Sigmoid colon (tissue), 7 donors: ENCODE results near the gene TTC21B. TPM values are rescaled to one million over a fixed set of nuclear protein-coding genes. Genes with fewer than 3 reads are reported as not detected.

Source experiments
- DNase-seq: peaks from one replicate; pipeline ENCODE4 v3.0.0-alpha.2; 2019
- H3K27ac ChIP-seq, 4 donors: fragments of 200-600 bp; sonication (generic); one replicate each; pipeline ENCODE4 v1.5.1; 2016 to 2019; ENCODE audit warnings: mild to moderate bottlenecking in 1 of 4
- H3K27me3 ChIP-seq, 3 donors: fragments of 200-600 bp; sonication (generic); one replicate each; pipeline ENCODE4 v1.5.1; 2019; ENCODE audit warnings: mild to moderate bottlenecking in 1 of 3
- H3K36me3 ChIP-seq, 4 donors: fragments of 200-600 bp; sonication (generic); one replicate each; pipeline ENCODE4 v1.5.1; 2016 to 2019
- H3K4me1 ChIP-seq, 4 donors: fragments of 200-600 bp; sonication (generic); one replicate each; pipeline ENCODE4 v1.5.1; 2017 to 2019
- H3K4me3 ChIP-seq, 4 donors: fragments of 200-600 bp; sonication (generic); one replicate each; pipeline ENCODE4 v1.5.1; 2017 to 2019; ENCODE audit warnings: mild to moderate bottlenecking in 2 of 4, moderate library complexity in 1 of 4
- H3K9me3 ChIP-seq, 4 donors: fragments of 200-600 bp in 3 of 4; sonication (generic) in 3 of 4; one replicate each; pipeline versions ENCODE4 v1.5.1 to v1.6.1; 2013 to 2019
- EP300 ChIP-seq, 4 donors: sonication (generic); formaldehyde crosslinking; IDR thresholded peaks; one replicate each; pipeline ENCODE4 v1.6.1; 2017; ENCODE audit warnings: antibody characterized with exemption in 4 of 4
- POLR2A ChIP-seq, 2 donors: fragments of 450-650 bp; IDR thresholded peaks; one replicate each; pipeline ENCODE4 v1.6.1; 2016; ENCODE audit warnings: antibody characterized with exemption in 2 of 2, mild to moderate bottlenecking in 2 of 2, moderate library complexity in 2 of 2
- POLR2AphosphoS5 ChIP-seq, 4 donors: sonication (generic); formaldehyde crosslinking; IDR thresholded peaks; one replicate each; pipeline ENCODE4 v1.6.1; 2017; ENCODE audit warnings: antibody characterized with exemption in 4 of 4
- WGBS, 2 donors: extraction: QIAGEN DNeasy Blood & Tissue Kit; methylation state at CpG; one replicate each; pipeline ENCODE4 v1.1.7; 2013; 5-methylcytosine and 5-hydroxymethylcytosine counted together
- intact Hi-C: fragments of 100-400 bp; cut with DNase I; formaldehyde crosslinking; loops from one replicate; pipeline ENCODE4 v1.15.1; 2023
- polyA plus RNA-seq, 3 donors: library from polyadenylated mRNA; stranded (reverse); fragments of 200-250 nt; gene quantifications; one replicate each; pipeline ENCODE4 v1.2.3, GENCODE V29; 2013
- total RNA-seq, 4 donors: library from RNA; depleted of rRNA; stranded (reverse); fragments of >200 nt; gene quantifications; one replicate each; pipeline ENCODE4 v1.1.0, GENCODE V29; 2016
- TF ChIP-seq, protein P1 (sequence below), 4 experiments: fragments of 450-650 bp in 3 of 4; fragments of 200-600 bp in 1 of 4; IDR thresholded peaks; one replicate each; pipeline ENCODE4 v1.5.1; 2016 to 2019; ENCODE audit warnings: antibody characterized with exemption in 4 of 4, mild to moderate bottlenecking in 3 of 4, moderate library complexity in 2 of 4
- donor health status: healthy with polysubstance abuse.
- donor health status: Bipolar disorder and iron deficiency.
- donor health status: healthy.

TTC21B gene
- total and polyA plus RNA-seq, 7 donors: 2.4 to 33.5 (median 15.6) TPM

- no peak for DNase-seq
- TF ChIP-seq POLR2A (IDR thresholded peaks at IDR 0.05): no peak
- TF ChIP-seq, protein P1, sequence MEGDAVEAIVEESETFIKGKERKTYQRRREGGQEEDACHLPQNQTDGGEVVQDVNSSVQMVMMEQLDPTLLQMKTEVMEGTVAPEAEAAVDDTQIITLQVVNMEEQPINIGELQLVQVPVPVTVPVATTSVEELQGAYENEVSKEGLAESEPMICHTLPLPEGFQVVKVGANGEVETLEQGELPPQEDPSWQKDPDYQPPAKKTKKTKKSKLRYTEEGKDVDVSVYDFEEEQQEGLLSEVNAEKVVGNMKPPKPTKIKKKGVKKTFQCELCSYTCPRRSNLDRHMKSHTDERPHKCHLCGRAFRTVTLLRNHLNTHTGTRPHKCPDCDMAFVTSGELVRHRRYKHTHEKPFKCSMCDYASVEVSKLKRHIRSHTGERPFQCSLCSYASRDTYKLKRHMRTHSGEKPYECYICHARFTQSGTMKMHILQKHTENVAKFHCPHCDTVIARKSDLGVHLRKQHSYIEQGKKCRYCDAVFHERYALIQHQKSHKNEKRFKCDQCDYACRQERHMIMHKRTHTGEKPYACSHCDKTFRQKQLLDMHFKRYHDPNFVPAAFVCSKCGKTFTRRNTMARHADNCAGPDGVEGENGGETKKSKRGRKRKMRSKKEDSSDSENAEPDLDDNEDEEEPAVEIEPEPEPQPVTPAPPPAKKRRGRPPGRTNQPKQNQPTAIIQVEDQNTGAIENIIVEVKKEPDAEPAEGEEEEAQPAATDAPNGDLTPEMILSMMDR (IDR thresholded peaks at IDR 0.05): no peak
- no peak for TF ChIP-seq POLR2AphosphoS5 (IDR thresholded peaks at IDR 0.05)
- no peak for TF ChIP-seq EP300 (IDR thresholded peaks at IDR 0.05)
- H3K27ac ChIP-seq: no peak overlapping the region
- WGBS, 2 donors: 74 to 85% methylated on average over 5 of the region's 5 CpGs
- intact Hi-C loops: no loop called here
- H3K36me3 ChIP-seq: peaks cover 10 to 79% (median 14%) of the 10 kb centered on the region in 4 donors
- H3K27me3 ChIP-seq: no peaks in the 10 kb centered on the region
- peaks cover 0 to 6% (median 2%) of the 10 kb centered on the region in 4 donors for H3K4me1 ChIP-seq
- H3K9me3 ChIP-seq: no peaks in the 10 kb centered on the region
- H3K4me3 ChIP-seq: no peak overlapping the region
Measured at GRCh38 chr2:165897726-165898125, 55.9 kb downstream of the TTC21B start.

- no peak overlapping the region for H3K27ac ChIP-seq
- no peaks in the 10 kb centered on the region for H3K27me3 ChIP-seq
- no peaks in the 10 kb centered on the region for H3K4me1 ChIP-seq
- WGBS, 2 donors: 92 to 95% methylated on average over 5 of the region's 5 CpGs
- TF ChIP-seq POLR2AphosphoS5 (IDR thresholded peaks at IDR 0.05): no peak
- no peak for TF ChIP-seq EP300 (IDR thresholded peaks at IDR 0.05)
- no peak for TF ChIP-seq POLR2A (IDR thresholded peaks at IDR 0.05)
- TF ChIP-seq, protein P1 (IDR thresholded peaks at IDR 0.05): no peak
- H3K4me3 ChIP-seq: no peak overlapping the region
- DNase-seq: no peak
- intact Hi-C loops: no loop called here
- peaks cover 10 to 82% (median 14%) of the 10 kb centered on the region in 4 donors for H3K36me3 ChIP-seq
- no peaks in the 10 kb centered on the region for H3K9me3 ChIP-seq
Measured at GRCh38 chr2:165897074-165897473, 56.5 kb downstream of the TTC21B start.

DNA sequence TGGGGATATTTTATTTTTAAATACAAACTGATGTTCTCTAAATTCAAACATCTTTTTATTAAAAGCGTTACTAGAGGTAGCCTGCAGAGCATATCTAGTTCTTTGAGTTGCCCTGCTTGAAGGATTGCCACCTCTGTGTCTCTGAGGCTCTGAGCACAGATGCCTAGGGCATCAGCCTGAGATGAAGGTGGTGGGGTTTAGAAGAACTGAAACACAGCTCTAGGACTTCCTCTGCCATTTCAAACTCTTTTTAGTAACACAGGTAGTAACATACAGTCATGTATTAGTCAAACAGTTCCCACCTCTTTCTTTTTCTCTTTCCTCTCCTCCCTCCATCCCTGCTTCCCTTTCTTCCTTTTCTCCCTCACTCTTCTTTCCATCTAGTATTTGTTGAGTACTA is 57.6 kb downstream of the TTC21B start:
- no peaks in the 10 kb centered on the region for H3K9me3 ChIP-seq
- TF ChIP-seq, protein P1 (IDR thresholded peaks at IDR 0.05): no peak
- TF ChIP-seq EP300 (IDR thresholded peaks at IDR 0.05) (no peak), POLR2A (IDR thresholded peaks at IDR 0.05) (no peak), POLR2AphosphoS5 (IDR thresholded peaks at IDR 0.05) (no peak)
- H3K36me3 ChIP-seq: peaks cover 10 to 77% (median 14%) of the 10 kb centered on the region in 4 donors
- H3K4me3 ChIP-seq: no peak overlapping the region
- 95 to 96% methylated on average over 1 of the region's 1 CpG for WGBS, 2 donors
- no peak for DNase-seq
- H3K27ac ChIP-seq: no peak overlapping the region
- intact Hi-C loops: no loop called here
- no peaks in the 10 kb centered on the region for H3K4me1 ChIP-seq
- H3K27me3 ChIP-seq: no peaks in the 10 kb centered on the region

DNA sequence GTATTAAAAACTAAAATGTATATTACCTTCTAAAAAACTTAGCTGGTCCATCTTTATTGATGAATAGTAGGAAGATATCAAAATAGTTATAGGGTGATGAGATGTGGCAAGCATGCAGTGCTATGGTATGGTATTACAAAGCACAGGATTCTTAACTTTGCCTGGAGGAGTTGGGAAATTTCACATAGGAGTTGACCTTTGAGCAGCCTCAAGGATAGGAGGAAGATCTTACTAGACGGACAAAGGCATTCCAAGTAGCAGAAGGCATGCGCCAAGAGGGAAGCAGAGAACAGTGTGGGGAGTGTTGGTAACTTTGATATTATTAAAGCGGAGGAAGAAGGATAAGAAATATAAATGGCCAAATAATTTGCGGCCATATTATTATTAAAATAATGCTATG is 60.0 kb downstream of the TTC21B start:
- 90 to 94% methylated on average over 4 of the region's 4 CpGs for WGBS, 2 donors

More for the DNA sequence above, 60.0 kb downstream of the TTC21B start:
- peaks cover 10 to 87% (median 16%) of the 10 kb centered on the region in 4 donors for H3K36me3 ChIP-seq
- H3K9me3 ChIP-seq: no peaks in the 10 kb centered on the region
- no peak for DNase-seq
- no peak for TF ChIP-seq EP300 (IDR thresholded peaks at IDR 0.05)
- no peak for TF ChIP-seq POLR2AphosphoS5 (IDR thresholded peaks at IDR 0.05)
- TF ChIP-seq POLR2A (IDR thresholded peaks at IDR 0.05): no peak
- TF ChIP-seq, protein P1 (IDR thresholded peaks at IDR 0.05): no peak
- H3K4me1 ChIP-seq: no peaks in the 10 kb centered on the region
- no peak overlapping the region for H3K27ac ChIP-seq
- H3K4me3 ChIP-seq: no peak overlapping the region
- H3K27me3 ChIP-seq: no peaks in the 10 kb centered on the region
- intact Hi-C loops: no loop called here
